Fibroblast of skin of right biceps (primary cell): ENCODE measurements around the gene LRP5.
A peak's percentile ranks its signal among the peaks of the same experiment; 100 is the strongest.

Experiments
- DNase-seq: peaks from one replicate; pipeline ENCODE4 v3.0.0-alpha.2; 2013

LRP5 gene

GRCh38 chr11:68372625-68373024 is 60.2 kb downstream of the LRP5 start:
- DNase-seq, result no peak

- peak; percentile 90 for DNase-seq
Measured at GRCh38 chr11:68373189-68373814, 60.9 kb downstream of the LRP5 start.

- DNase-seq, result peak; percentile 32
Measured at GRCh38 chr11:68373815-68374501, 61.6 kb downstream of the LRP5 start.

GRCh38 chr11:68374531-68374930 is 62.1 kb downstream of the LRP5 start:
- DNase-seq, result peak; percentile 32

- no peak for DNase-seq
Measured at GRCh38 chr11:68375337-68375736, 62.9 kb downstream of the LRP5 start.

GRCh38 chr11:68375766-68376165 is 63.4 kb downstream of the LRP5 start:
- DNase-seq, result no peak

GRCh38 chr11:68377389-68377795 is 65.0 kb downstream of the LRP5 start:
- DNase-seq, result no peak

- no peak for DNase-seq
Measured at GRCh38 chr11:68379206-68379605, 66.8 kb downstream of the LRP5 start.

- DNase-seq, result peak; percentile 37
Measured at GRCh38 chr11:68380786-68381622, 68.6 kb downstream of the LRP5 start.

GRCh38 chr11:68381716-68382115 is 69.3 kb downstream of the LRP5 start:
- no peak for DNase-seq

GRCh38 chr11:68382358-68382998 is 70.1 kb downstream of the LRP5 start:
- DNase-seq, result no peak

- DNase-seq, result peak; percentile 48
Measured at GRCh38 chr11:68383976-68384501, 71.6 kb downstream of the LRP5 start.

- no peak for DNase-seq
Measured at GRCh38 chr11:68384530-68385081, 72.2 kb downstream of the LRP5 start.

GRCh38 chr11:68385128-68385527 is 72.7 kb downstream of the LRP5 start:
- no peak for DNase-seq

- DNase-seq, result no peak
Measured at GRCh38 chr11:68386331-68386978, 74.1 kb downstream of the LRP5 start.

- no peak for DNase-seq
Measured at GRCh38 chr11:68387840-68388239, 75.4 kb downstream of the LRP5 start.

- DNase-seq, result no peak
Measured at GRCh38 chr11:68388595-68389198, 76.3 kb downstream of the LRP5 start.

GRCh38 chr11:68390315-68390714 is 77.9 kb downstream of the LRP5 start:
- no peak for DNase-seq

GRCh38 chr11:68392822-68393221 is 80.4 kb downstream of the LRP5 start:
- DNase-seq, result no peak

- no peak for DNase-seq
Measured at GRCh38 chr11:68396516-68396915, 84.1 kb downstream of the LRP5 start.

GRCh38 chr11:68397256-68397655 is 84.9 kb downstream of the LRP5 start:
- no peak for DNase-seq
